SW 1271 (cell line): Measurements from ENCODE around the gene FAM25C.
"Not testable (repeated sequence)": the region's sequence is repeated elsewhere in the genome, so short reads cannot be mapped to it uniquely, and the experiment has no call there.

Source experiments
- DNase-seq, 2 experiments: peaks; one replicate each; lab custom pipeline; 2025; lab: John Stamatoyannopoulos, UW

The FAM25C gene

GRCh38 chr10:47999691-48000090, at the start of gene FAM25C:
Gene FAM25C (minus strand): TSS chr10:47999791. CDS start chr10:47999765, 26 bp downstream.
- DNase-seq = not testable (repeated sequence)

- DNase-seq = not testable (repeated sequence)
These were observed 45.0 kb upstream of the FAM25C start for GRCh38 chr10:48044557-48044956.

GRCh38 chr10:48031390-48031789, 31.8 kb upstream of the FAM25C start:
- DNase-seq = not testable (repeated sequence)

DNA sequence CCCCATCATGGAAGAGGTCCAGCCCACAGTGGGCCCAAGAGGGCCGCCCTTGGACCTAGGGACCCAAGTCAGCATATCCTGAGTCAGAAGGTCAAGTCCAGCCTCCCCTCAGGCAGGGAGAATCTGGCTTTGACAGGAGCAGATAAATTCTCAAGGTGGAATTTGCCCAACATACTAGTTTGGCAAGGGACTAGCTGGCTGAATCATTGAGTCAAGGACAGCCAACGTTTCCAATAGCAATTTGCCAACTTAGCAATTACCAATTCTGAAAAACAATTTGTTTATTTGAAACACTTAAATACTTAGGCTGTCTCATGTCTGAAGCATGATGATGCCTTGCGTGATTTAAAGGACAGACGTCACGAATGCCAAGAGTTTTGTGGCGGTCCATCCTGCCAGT, 2.7 kb upstream of the FAM25C start:
- DNase-seq = not testable (repeated sequence)

GRCh38 chr10:47994045-47994444, 5.5 kb downstream of the FAM25C start:
- peak in 1 of 2 experiments; percentile 20 for DNase-seq

- DNase-seq = not testable (repeated sequence)
These were observed 7.0 kb downstream of the FAM25C start for GRCh38 chr10:47992560-47992959.

- not testable (repeated sequence) for DNase-seq
These were observed 7.9 kb downstream of the FAM25C start for GRCh38 chr10:47991706-47992105.

- not testable (repeated sequence) for DNase-seq
These were observed 9.5 kb downstream of the FAM25C start for GRCh38 chr10:47990097-47990496.

DNA sequence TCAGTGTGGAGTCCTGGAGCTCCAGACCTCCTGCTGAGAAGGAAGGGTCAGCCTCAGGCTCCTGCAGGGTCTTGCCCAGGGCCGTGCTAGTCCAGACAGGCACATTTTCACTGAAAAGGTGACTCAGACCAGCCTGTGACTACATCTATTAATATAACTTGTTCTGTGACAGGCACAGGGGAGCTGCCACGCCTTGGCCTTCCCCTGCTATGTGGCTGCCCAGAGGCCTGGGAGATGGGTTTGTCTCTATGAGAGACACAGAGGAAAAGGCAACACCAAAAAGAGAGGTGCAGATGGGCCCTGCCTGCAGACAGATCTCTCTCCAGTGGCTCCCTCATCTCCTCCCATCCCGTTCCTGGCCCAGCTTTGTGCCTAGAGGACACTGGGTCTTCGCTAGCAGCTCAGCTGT, 10.0 kb downstream of the FAM25C start:
- DNase-seq = not testable (repeated sequence)

GRCh38 chr10:47988718-47989541, 10.7 kb downstream of the FAM25C start:
- peak; percentile 44 to 54 for DNase-seq

DNA sequence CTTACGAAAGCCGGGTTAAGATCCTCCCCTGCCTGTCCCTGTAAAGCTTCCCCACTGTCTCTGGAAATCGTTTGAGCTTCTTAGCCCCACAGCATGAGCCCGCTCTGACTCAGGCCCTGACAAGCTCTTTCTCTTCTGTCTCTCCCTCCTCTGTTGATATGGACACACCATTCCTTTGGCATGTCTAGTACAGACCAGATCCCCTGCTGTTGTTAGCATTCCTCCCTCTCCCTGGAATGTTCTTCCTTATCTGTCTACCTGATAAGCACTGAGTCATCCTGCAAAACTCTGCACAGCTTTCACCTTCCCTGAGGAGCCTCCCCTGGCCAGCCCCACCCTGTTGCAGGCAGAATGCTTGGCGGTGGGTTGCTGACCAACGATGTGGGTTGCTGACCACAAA, 11.6 kb downstream of the FAM25C start:
- not testable (repeated sequence) for DNase-seq

DNA sequence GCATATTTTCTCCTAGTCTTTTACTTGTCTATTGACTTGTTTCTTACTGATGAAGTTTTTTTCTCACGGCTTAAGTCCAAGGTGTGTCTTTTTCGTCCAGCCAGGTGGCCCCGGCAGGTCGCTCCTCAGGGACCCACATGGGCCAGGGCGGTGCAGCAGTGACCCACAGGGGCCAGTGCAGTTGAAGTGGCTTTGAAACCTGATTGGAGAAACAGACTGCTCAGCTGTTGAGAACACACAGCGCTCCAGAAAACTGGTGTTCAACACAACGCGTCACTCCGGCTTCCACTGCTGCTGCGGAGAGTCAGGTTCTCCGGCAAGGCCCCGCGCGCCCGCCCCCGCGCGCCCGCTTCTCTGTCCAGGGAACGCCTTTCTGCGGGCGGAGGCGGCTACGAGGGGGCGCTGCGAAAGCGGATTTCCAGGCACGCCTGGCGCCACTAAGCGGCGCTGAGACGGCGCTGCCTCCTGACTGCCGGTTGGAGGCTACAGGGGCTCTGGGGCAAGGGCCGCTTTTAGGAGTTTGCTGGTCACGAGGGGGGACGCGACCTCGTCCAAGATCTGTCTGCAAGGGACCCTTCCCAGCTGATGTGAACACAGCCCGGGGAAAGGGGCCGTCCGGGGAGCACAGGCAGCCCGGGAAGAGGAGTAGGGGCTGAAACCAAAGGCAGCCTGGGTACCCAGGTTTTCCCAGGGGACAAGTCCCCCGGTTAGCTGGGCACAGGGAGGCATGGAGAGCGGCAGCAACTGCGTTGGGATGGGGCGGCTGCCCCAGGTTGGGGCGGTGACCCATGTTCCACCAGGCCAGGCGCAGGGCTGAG, 13.0 kb downstream of the FAM25C start:
- DNase-seq = not testable (repeated sequence)

GRCh38 chr10:47975409-47975808, 24.2 kb downstream of the FAM25C start:
- DNase-seq = not testable (repeated sequence)

- DNase-seq = not testable (repeated sequence)
These were observed 26.5 kb downstream of the FAM25C start for GRCh38 chr10:47973131-47973530.

- DNase-seq = not testable (repeated sequence)
These were observed 27.5 kb downstream of the FAM25C start for GRCh38 chr10:47972077-47972476.

- DNase-seq = not testable (repeated sequence)
These were observed 28.0 kb downstream of the FAM25C start for GRCh38 chr10:47971598-47971997.

GRCh38 chr10:47970047-47970446, 29.5 kb downstream of the FAM25C start:
- DNase-seq = not testable (repeated sequence)

- not testable (repeated sequence) for DNase-seq
These were observed 30.6 kb downstream of the FAM25C start for GRCh38 chr10:47968988-47969387.

DNA sequence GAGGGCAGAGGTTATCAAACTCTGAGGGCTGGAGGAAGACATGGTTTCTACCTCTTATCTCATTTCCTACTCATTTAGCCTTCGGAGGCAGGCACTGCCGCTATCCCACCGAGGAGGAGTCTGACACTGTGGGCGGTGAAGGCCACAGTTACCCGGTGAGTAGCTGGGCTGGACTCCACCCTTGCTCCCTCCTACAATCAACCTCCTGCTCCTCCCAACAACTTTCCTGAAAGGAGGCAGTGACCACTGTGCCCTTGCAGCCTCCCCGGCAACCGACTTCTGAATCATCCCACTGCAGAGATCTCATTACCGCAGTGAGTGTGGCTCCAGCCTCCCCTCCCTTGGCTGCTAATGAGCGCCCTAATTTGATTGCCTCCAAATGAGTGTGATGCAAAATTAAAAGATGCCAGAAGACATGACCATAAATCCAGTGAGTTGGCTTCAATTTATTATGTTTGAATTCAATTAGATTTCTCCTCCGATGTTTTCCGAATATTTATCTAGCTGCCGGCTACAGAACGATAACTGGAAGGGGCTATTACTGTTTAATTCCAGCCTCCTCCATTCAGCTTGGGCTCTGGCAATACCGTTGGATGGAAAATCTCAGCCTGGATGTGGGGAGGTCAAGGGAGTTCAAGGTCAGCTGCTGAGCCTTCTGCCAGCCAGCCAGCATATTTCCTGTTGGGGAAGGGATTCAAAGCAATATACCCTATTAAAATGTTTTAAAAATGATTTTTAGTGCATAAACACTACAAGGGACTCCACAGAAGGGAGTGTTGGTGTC, 35.1 kb downstream of the FAM25C start:
- DNase-seq = not testable (repeated sequence)

DNA sequence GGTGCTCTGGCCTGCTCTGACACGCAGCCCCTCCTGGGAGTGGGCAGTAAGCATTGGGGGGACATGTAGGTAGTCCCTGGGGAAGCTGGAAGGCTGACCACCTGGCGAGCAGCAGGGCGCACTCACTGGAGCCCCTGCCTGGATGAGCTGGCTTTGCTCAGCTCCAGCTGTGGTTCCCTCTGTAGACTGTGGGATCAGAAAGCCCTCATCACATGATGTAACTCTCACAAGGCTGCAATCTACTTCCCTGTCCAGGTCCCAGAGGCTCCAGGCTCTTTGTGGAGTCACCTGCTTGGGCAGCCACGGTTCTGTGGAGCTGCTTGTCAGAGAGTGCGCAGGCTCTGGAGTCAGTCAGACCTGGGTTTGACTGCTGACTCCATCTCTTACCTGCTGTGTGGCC, 36.8 kb downstream of the FAM25C start:
- not testable (repeated sequence) for DNase-seq

GRCh38 chr10:47960699-47961098, 38.9 kb downstream of the FAM25C start:
- not testable (repeated sequence) for DNase-seq

- DNase-seq = not testable (repeated sequence)
These were observed 39.9 kb downstream of the FAM25C start for GRCh38 chr10:47959677-47960076.
